ENCODE data around the gene NOL4L. TPM values are rescaled to one million over a fixed set of nuclear protein-coding genes. Genes with fewer than 3 reads are reported as not detected.

The NOL4L gene
- total RNA-seq: 34.3 and 35.6 TPM in 2 replicates
- polyA plus RNA-seq: 42.9 and 44.2 TPM in 2 replicates

GRCh38 chr20:32585011-32585585, at the start of gene NOL4L:
Gene NOL4L, minus strand, starts transcription at chr20:32585333. Its CDS starts 443 bp downstream, at chr20:32584890.
- Histone ChIP-seq H3K27me3 (peaks cover 40% of the 10 kb centered on the region), H3K4me1 (ENCODE audit: insufficient read depth) (peaks cover 35% of the 10 kb centered on the region), H3K36me3 (replicated peaks; ENCODE audit: insufficient read depth, low read depth) (no peaks in the 10 kb centered on the region), H4K20me1 (ENCODE audit: insufficient read depth, poor library complexity, severe bottlenecking) (no peaks in the 10 kb centered on the region), H3K79me2 (peaks cover 27% of the 10 kb centered on the region), H3K9me2 (replicated peaks; ENCODE audit: insufficient read depth) (no peaks in the 10 kb centered on the region), H3K4me3 (peak within 1 kb of the TSS; percentile 96), H3K4me2 (peak within 1 kb of the TSS; percentile 100), H3K27ac (peak within 1 kb of the TSS; percentile 84), H2AFZ (peak within 1 kb of the TSS; percentile 89), H3K9me3 (ENCODE audit: low read depth) (no peaks in the 10 kb centered on the region)
- no peak for TF ChIP-seq EZH2 (IDR thresholded peaks at IDR 0.05; ENCODE audit: borderline replicate concordance)
- TF ChIP-seq CTCF (IDR thresholded peaks at IDR 0.05; ENCODE audit: poor library complexity): no peak
- TF ChIP-seq EZH2phosphoT487 (IDR thresholded peaks at IDR 0.05; ENCODE audit: low read depth, severe bottlenecking, unreplicated experiment): no peak
- DNase-seq (ENCODE audit: low spot score): peak; percentile 78
- WGBS (ENCODE audit: low lambda C conversion rate, missing lambda C conversion rate): 1% methylated on average over 28 of the region's 80 CpGs

- TF ChIP-seq EZH2 (IDR thresholded peaks at IDR 0.05; ENCODE audit: borderline replicate concordance): no peak
- no peak for TF ChIP-seq EZH2phosphoT487 (IDR thresholded peaks at IDR 0.05; ENCODE audit: low read depth, severe bottlenecking, unreplicated experiment)
- no peak overlapping the region for H3K4me3 ChIP-seq
- H2AFZ ChIP-seq: no peak overlapping the region
- H3K9me3 ChIP-seq (ENCODE audit: low read depth): no peaks in the 10 kb centered on the region
- H3K79me2 ChIP-seq: no peaks in the 10 kb centered on the region
- H3K4me1 ChIP-seq (ENCODE audit: insufficient read depth): peaks cover 27% of the 10 kb centered on the region
- H4K20me1 ChIP-seq (ENCODE audit: insufficient read depth, poor library complexity, severe bottlenecking): no peaks in the 10 kb centered on the region
- DNase-seq (ENCODE audit: low spot score): no peak
- H3K4me2 ChIP-seq: peak overlapping the region; percentile 11
- H3K27me3 ChIP-seq: no peaks in the 10 kb centered on the region
- WGBS (ENCODE audit: low lambda C conversion rate, missing lambda C conversion rate): 60% methylated on average over 19 of the region's 19 CpGs
- no peak overlapping the region for H3K27ac ChIP-seq
- H3K9me2 ChIP-seq (replicated peaks; ENCODE audit: insufficient read depth): no peaks in the 10 kb centered on the region
- H3K36me3 ChIP-seq (replicated peaks; ENCODE audit: insufficient read depth, low read depth): no peaks in the 10 kb centered on the region
Observed at GRCh38 chr20:32634041-32634805, 49.1 kb upstream of the NOL4L start.

- Histone ChIP-seq H3K27me3 (no peaks in the 10 kb centered on the region), H3K27ac (no peak overlapping the region), H3K9me3 (ENCODE audit: low read depth) (no peaks in the 10 kb centered on the region), H3K79me2 (no peaks in the 10 kb centered on the region), H3K9me2 (replicated peaks; ENCODE audit: insufficient read depth) (no peaks in the 10 kb centered on the region), H3K4me1 (ENCODE audit: insufficient read depth) (peaks cover 33% of the 10 kb centered on the region), H4K20me1 (ENCODE audit: insufficient read depth, poor library complexity, severe bottlenecking) (no peaks in the 10 kb centered on the region), H3K4me3 (no peak overlapping the region), H2AFZ (no peak overlapping the region), H3K4me2 (no peak overlapping the region), H3K36me3 (replicated peaks; ENCODE audit: insufficient read depth, low read depth) (no peaks in the 10 kb centered on the region)
- DNase-seq (ENCODE audit: low spot score): no peak
- TF ChIP-seq EZH2 (IDR thresholded peaks at IDR 0.05; ENCODE audit: borderline replicate concordance): no peak
- TF ChIP-seq EZH2phosphoT487 (IDR thresholded peaks at IDR 0.05; ENCODE audit: low read depth, severe bottlenecking, unreplicated experiment): no peak
- no peak for TF ChIP-seq CTCF (IDR thresholded peaks at IDR 0.05; ENCODE audit: poor library complexity)
- WGBS (ENCODE audit: low lambda C conversion rate, missing lambda C conversion rate): 86% methylated on average over 16 of the region's 16 CpGs
Observed at GRCh38 chr20:32632461-32633354, 47.6 kb upstream of the NOL4L start.
